RPMI8226 (cell line): ENCODE results near the gene ZNF546.

Experiments
- DNase-seq: peaks from one replicate; pipeline ENCODE4 v3.0.0-alpha.2; 2015

ZNF546 gene

DNA sequence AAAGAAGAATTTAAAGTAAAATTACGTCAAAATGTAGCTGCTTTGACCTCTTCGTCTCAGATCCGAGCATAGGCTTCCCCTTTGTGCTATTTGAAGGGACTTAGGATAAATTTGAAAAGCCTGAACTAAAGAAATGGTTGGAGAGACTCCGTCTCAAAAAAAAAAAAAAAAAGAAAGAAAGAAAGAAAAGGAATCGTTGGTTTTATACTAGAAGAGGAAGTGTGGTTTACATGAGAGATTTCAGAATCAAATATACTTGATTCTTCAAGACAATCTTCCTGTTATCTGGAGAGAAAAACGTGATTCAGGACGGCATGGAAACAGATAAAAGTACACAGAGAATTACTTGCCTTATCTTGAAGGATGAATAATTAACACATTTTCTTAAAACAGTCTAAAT is 59.6 kb downstream of the ZNF546 start:
- no peak for DNase-seq

DNA sequence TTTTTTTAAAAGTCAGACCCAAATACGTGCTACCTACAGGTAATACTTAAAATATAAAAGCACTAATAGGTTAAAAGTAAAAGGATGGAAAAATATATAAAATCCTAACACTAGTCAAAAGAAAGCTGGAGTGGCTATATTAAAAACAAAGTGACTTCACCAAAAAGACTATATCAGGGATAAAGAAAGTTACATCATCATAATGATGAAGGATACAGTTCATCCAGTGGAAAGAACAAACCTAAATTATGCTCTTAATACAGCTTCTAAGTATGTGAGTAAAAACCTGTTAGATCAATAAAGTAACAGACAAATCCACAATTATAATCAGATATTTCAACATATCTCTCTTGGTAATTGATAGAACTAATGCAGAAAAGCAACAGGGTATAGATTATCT is 60.3 kb downstream of the ZNF546 start:
- no peak for DNase-seq

DNA sequence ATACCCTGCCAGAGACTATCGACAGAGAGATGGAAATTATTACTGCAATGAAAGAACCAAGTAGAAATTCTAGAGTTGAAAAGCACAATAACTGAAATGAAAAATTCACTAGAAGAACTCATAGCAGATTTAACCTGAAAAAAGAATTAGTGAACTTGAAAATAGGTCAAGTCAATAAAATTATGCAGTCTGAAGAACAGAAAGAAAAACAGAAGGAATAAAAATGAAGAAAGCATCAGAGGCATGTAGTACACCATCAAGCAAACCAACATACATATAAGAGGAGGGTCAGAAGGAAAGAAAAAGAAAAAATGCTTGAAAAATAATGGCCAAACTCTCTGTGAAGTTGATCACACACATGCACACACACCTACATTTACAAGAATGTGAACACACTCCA is 62.8 kb downstream of the ZNF546 start:
- no peak for DNase-seq

DNA sequence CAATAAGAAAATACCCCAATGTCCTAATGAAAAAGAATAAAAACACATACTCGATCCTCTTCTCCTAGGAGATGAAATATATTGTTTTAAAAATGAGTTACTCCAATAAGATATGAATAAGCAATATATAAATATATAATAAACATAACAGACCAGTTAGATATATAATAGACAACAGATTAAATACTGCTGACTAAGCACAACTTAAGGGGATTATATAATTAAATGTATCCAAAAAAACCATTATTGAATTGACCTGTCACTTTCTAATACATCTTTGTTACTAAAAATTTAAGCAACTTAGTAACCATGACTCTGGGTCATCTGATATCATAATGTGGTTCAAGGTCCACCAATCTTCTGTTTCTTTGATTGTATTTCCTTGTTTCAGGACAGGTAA is 73.2 kb downstream of the ZNF546 start:
- DNase-seq, result no peak
